B cell (primary cell): Measurements from ENCODE around the gene PDP2.

ENCODE experiments used
- EZH2 ChIP-seq: IDR thresholded peaks from 2 replicates; pipeline ENCODE4 v1.6.1; 2012; ENCODE audit warnings: borderline replicate concordance, low read depth, mild to moderate bottlenecking, moderate library complexity, low read length; ENCODE audit not compliant: insufficient read depth, poor library complexity, severe bottlenecking
- TF ChIP-seq, protein P1 (sequence below): fragments of 200-600 bp; IDR thresholded peaks from one replicate; pipeline ENCODE4 v1.8.0; 2022; ENCODE audit warnings: antibody characterized with exemption, mild to moderate bottlenecking

GRCh38 chr16:66853261-66854139 is 26.8 kb upstream of the PDP2 start:
- TF ChIP-seq, protein P1, sequence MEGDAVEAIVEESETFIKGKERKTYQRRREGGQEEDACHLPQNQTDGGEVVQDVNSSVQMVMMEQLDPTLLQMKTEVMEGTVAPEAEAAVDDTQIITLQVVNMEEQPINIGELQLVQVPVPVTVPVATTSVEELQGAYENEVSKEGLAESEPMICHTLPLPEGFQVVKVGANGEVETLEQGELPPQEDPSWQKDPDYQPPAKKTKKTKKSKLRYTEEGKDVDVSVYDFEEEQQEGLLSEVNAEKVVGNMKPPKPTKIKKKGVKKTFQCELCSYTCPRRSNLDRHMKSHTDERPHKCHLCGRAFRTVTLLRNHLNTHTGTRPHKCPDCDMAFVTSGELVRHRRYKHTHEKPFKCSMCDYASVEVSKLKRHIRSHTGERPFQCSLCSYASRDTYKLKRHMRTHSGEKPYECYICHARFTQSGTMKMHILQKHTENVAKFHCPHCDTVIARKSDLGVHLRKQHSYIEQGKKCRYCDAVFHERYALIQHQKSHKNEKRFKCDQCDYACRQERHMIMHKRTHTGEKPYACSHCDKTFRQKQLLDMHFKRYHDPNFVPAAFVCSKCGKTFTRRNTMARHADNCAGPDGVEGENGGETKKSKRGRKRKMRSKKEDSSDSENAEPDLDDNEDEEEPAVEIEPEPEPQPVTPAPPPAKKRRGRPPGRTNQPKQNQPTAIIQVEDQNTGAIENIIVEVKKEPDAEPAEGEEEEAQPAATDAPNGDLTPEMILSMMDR = no peak
- no peak for TF ChIP-seq EZH2
